Right cardiac atrium (tissue), 5 donors: Measurements from ENCODE around the gene TMEM184C. TPM values are rescaled to one million over a fixed set of nuclear protein-coding genes. Genes with fewer than 3 reads are reported as not detected.

Experiments
- ATAC-seq, 2 donors: fragments of 200-7000 bp; cut with Tn5 transposase; one replicate each; pipeline versions ENCODE4 v1.8.0 to v1.9.1; 2020; ENCODE audit warnings: moderate library complexity in 2 of 2, mild to moderate bottlenecking in 1 of 2
- DNase-seq, 3 donors: peaks; one replicate each; pipeline ENCODE4 v3.0.0-alpha.2; 2020
- H3K27ac ChIP-seq: one replicate; pipeline ENCODE4 v1.5.1; 2013; ENCODE audit warnings: mild to moderate bottlenecking, low read length, control low read depth, moderate library complexity
- H3K27me3 ChIP-seq: one replicate; pipeline ENCODE4 v1.6.1; 2013; ENCODE audit not compliant: control insufficient read depth, insufficient read depth
- H3K4me1 ChIP-seq: one replicate; pipeline ENCODE4 v1.6.1; 2013; ENCODE audit warnings: low read length; ENCODE audit not compliant: control insufficient read depth, insufficient read depth
- H3K4me3 ChIP-seq: one replicate; pipeline ENCODE4 v1.5.1; 2013; ENCODE audit warnings: low read length, control low read depth
- H3K9me3 ChIP-seq: one replicate; pipeline ENCODE4 v1.6.1; 2013; ENCODE audit warnings: low read length; ENCODE audit not compliant: control insufficient read depth
- WGBS: extraction: QIAGEN DNeasy Blood & Tissue Kit; methylation state at CpG from one replicate; pipeline ENCODE4 v1.1.7; 2013; 5-methylcytosine and 5-hydroxymethylcytosine counted together
- intact Hi-C, 4 donors: fragments of 100-400 bp; cut with DNase I; formaldehyde crosslinking; loops; one replicate each; pipeline versions ENCODE4 v1.11.0 to v1.14.0; 2022 to 2023
- polyA plus RNA-seq: library from polyadenylated mRNA; stranded (reverse); fragments of 200-250 nt; gene quantifications from one replicate; pipeline ENCODE4 v1.2.3, GENCODE V29; 2013
- total RNA-seq, 4 donors: library from RNA; stranded (reverse); fragmentation: NEBNext Ultra II Directional; extraction: Animal tissue kit (Norgen Biotek cat#: 25700); gene quantifications; one replicate each; pipeline ENCODE4 v1.2.1, GENCODE V29; 2021
- donor health status: healthy with polysubstance abuse.
- donor health status: DM: no; HTN: yes; CAD: no.
- donor health status: DM: no; HTN: no; CAD: no.
- donor health status: DM: no; HTN: yes; CAD: no; lungs with severe emphysema.
- donor health status: DM: yes; HTN: yes; CAD: no.

Gene TMEM184C
- total and polyA plus RNA-seq, 5 donors, result 10.9 to 31.3 (median 28.1) TPM

GRCh38 chr4:147586032-147586431 is 31.2 kb upstream of the TMEM184C start:
- WGBS, result 45% methylated on average over 3 of the region's 3 CpGs
- Histone ChIP-seq H3K27ac (no peak overlapping the region), H3K9me3 (no peaks in the 10 kb centered on the region), H3K27me3 (no peaks in the 10 kb centered on the region), H3K4me3 (no peak overlapping the region), H3K4me1 (no peaks in the 10 kb centered on the region)
- peak in 1 of 3 donors; percentile 53 for DNase-seq
- intact Hi-C loops, result loop anchor here in 2 of 4 donors (2.0 to 5.0 kb wide), 2 partner anchors 425 to 429 kb away; no protein-coding TSS in a partner anchor
- ATAC-seq, result no peak

- Histone ChIP-seq H3K4me3 (no peak overlapping the region), H3K27ac (no peak overlapping the region), H3K9me3 (no peaks in the 10 kb centered on the region), H3K4me1 (no peaks in the 10 kb centered on the region), H3K27me3 (no peaks in the 10 kb centered on the region)
- no peak for DNase-seq
- intact Hi-C loops, result loop anchor here in 2 of 4 donors (2.0 to 5.0 kb wide), 2 partner anchors 426 to 429 kb away; no protein-coding TSS in a partner anchor
- ATAC-seq, result no peak
- 85% methylated on average over 4 of the region's 4 CpGs for WGBS
These were observed 30.6 kb upstream of the TMEM184C start for GRCh38 chr4:147586637-147587036.

GRCh38 chr4:147587041-147587440 is 30.2 kb upstream of the TMEM184C start:
- Histone ChIP-seq H3K27me3 (no peaks in the 10 kb centered on the region), H3K4me3 (no peak overlapping the region), H3K27ac (no peak overlapping the region), H3K4me1 (no peaks in the 10 kb centered on the region), H3K9me3 (no peaks in the 10 kb centered on the region)
- no peak for ATAC-seq
- WGBS, result 89% methylated on average over 3 of the region's 3 CpGs
- intact Hi-C loops, result loop anchor here in 2 of 4 donors (2.0 to 5.0 kb wide), 2 partner anchors 426 to 430 kb away; no protein-coding TSS in a partner anchor
- DNase-seq, result no peak

GRCh38 chr4:147589586-147589985 is 27.6 kb upstream of the TMEM184C start:
- intact Hi-C loops, result loop anchor here in 1 of 4 donors (5.0 kb wide), 1 partner anchor 432 kb away; no protein-coding TSS in a partner anchor
- no peaks in the 10 kb centered on the region for H3K4me1 ChIP-seq
- H3K27me3 ChIP-seq, result no peaks in the 10 kb centered on the region
- 51% methylated on average over 1 of the region's 1 CpG for WGBS
- peak; percentile 51 to 69 for ATAC-seq
- H3K4me3 ChIP-seq, result no peak overlapping the region
- H3K9me3 ChIP-seq, result no peaks in the 10 kb centered on the region
- no peak overlapping the region for H3K27ac ChIP-seq
- no peak for DNase-seq

- Histone ChIP-seq H3K4me3 (no peak overlapping the region), H3K27me3 (no peaks in the 10 kb centered on the region), H3K9me3 (no peaks in the 10 kb centered on the region), H3K27ac (no peak overlapping the region), H3K4me1 (no peaks in the 10 kb centered on the region)
- DNase-seq, result peak; percentile 43 to 84 (median 60)
- intact Hi-C loops, result loop anchor here (2.0 to 10.0 kb wide), 5 partner anchors 478 to 576 kb away; no protein-coding TSS in a partner anchor
- 39% methylated on average over 12 of the region's 12 CpGs for WGBS
- peak; percentile 67 to 68 for ATAC-seq
These were observed 26.8 kb upstream of the TMEM184C start for GRCh38 chr4:147590249-147590920.

- ATAC-seq, result no peak
- Histone ChIP-seq H3K27ac (no peak overlapping the region), H3K4me3 (no peak overlapping the region), H3K27me3 (no peaks in the 10 kb centered on the region), H3K9me3 (no peaks in the 10 kb centered on the region), H3K4me1 (no peaks in the 10 kb centered on the region)
- no peak for DNase-seq
- intact Hi-C loops, result loop anchor here (2.0 to 10.0 kb wide), 5 partner anchors 479 to 576 kb away; no protein-coding TSS in a partner anchor
These were observed 26.1 kb upstream of the TMEM184C start for GRCh38 chr4:147591106-147591505.

- Histone ChIP-seq H3K4me3 (no peak overlapping the region), H3K4me1 (no peaks in the 10 kb centered on the region), H3K27me3 (no peaks in the 10 kb centered on the region), H3K9me3 (no peaks in the 10 kb centered on the region), H3K27ac (no peak overlapping the region)
- ATAC-seq (no peak), DNase-seq (no peak)
- intact Hi-C loops, result loop anchor here (5.0 to 10.0 kb wide), 4 partner anchors 482 to 579 kb away; no protein-coding TSS in a partner anchor
- WGBS, result 42% methylated on average over 5 of the region's 5 CpGs
These were observed 23.1 kb upstream of the TMEM184C start for GRCh38 chr4:147594107-147594506.

- ATAC-seq, result no peak
- 68% methylated on average over 2 of the region's 2 CpGs for WGBS
- intact Hi-C loops, result loop anchor here (5.0 to 10.0 kb wide), 4 partner anchors 482 to 580 kb away; no protein-coding TSS in a partner anchor
These were observed 22.6 kb upstream of the TMEM184C start for GRCh38 chr4:147594578-147594977.

GRCh38 chr4:147596377-147596776 is 20.8 kb upstream of the TMEM184C start:
- Histone ChIP-seq H3K9me3 (no peaks in the 10 kb centered on the region), H3K27ac (no peak overlapping the region), H3K27me3 (no peaks in the 10 kb centered on the region), H3K4me3 (no peak overlapping the region), H3K4me1 (no peaks in the 10 kb centered on the region)
- no peak for DNase-seq
- ATAC-seq, result no peak
- 74% methylated on average over 1 of the region's 1 CpG for WGBS
- intact Hi-C loops, result loop anchor here in 2 of 4 donors (10.0 kb wide), 2 partner anchors 572 to 582 kb away; no protein-coding TSS in a partner anchor

More at GRCh38 chr4:147594578-147594977, 22.6 kb upstream of the TMEM184C start:
- Histone ChIP-seq H3K4me3 (no peak overlapping the region), H3K9me3 (no peaks in the 10 kb centered on the region), H3K27ac (no peak overlapping the region), H3K4me1 (no peaks in the 10 kb centered on the region), H3K27me3 (no peaks in the 10 kb centered on the region)
- DNase-seq, result no peak

GRCh38 chr4:147596981-147597380 is 20.2 kb upstream of the TMEM184C start:
- DNase-seq (no peak), ATAC-seq (no peak)
- H3K4me3 ChIP-seq, result no peak overlapping the region
- H3K9me3 ChIP-seq, result no peaks in the 10 kb centered on the region
- WGBS, result 0% methylated on average over 1 of the region's 1 CpG
- H3K27me3 ChIP-seq, result no peaks in the 10 kb centered on the region
- H3K27ac ChIP-seq, result no peak overlapping the region
- intact Hi-C loops, result loop anchor here in 2 of 4 donors (10.0 kb wide), 2 partner anchors 572 to 582 kb away; no protein-coding TSS in a partner anchor
- H3K4me1 ChIP-seq, result no peaks in the 10 kb centered on the region

- intact Hi-C loops, result loop anchor here in 2 of 4 donors (10.0 kb wide), 2 partner anchors 573 to 583 kb away; no protein-coding TSS in a partner anchor
- H3K4me3 ChIP-seq, result no peak overlapping the region
- 83% methylated on average over 2 of the region's 2 CpGs for WGBS
- no peaks in the 10 kb centered on the region for H3K9me3 ChIP-seq
- no peak for DNase-seq
- no peaks in the 10 kb centered on the region for H3K27me3 ChIP-seq
- H3K4me1 ChIP-seq, result no peaks in the 10 kb centered on the region
- no peak for ATAC-seq
- H3K27ac ChIP-seq, result no peak overlapping the region
These were observed 19.6 kb upstream of the TMEM184C start for GRCh38 chr4:147597561-147597960.
